ENCODE data around the gene TMEM91. TPM values are rescaled to one million over a fixed set of nuclear protein-coding genes. Genes with fewer than 3 reads are reported as not detected.

Gene TMEM91
- total and polyA plus RNA-seq, 2 of the 8 experiments (the other 6 are each of a cell fraction or from before 2014, with no cell fraction given), result 5.3 to 7.4 TPM

- Histone ChIP-seq H3K79me1 (ENCODE audit: low read depth, low read length) (no peaks in the 10 kb centered on the region), H3K56ac (replicated peaks; ENCODE audit: insufficient read length, low read depth, low read length) (no peak overlapping the region), H3K27me3 (replicated peaks in 1 of 4; ENCODE audit: control insufficient read depth in 3 of 4, extremely low read depth in 1 of 4, insufficient read depth in 3 of 4, low read length in 3 of 4) (no peaks in the 10 kb centered on the region; a peak in 1 of 7 replicates), H3K18ac (ENCODE audit: extremely low read depth, low read length) (no peak overlapping the region), H3K9me3 (ENCODE audit: insufficient read depth in 2 of 2, low read depth in 1 of 2, low read length in 1 of 2) (no peaks in the 10 kb centered on the region), H3K36me3 (ENCODE audit: control insufficient read depth in 2 of 4, insufficient read depth in 4 of 4, low read length in 3 of 4) (peaks cover 2 to 9% (median 4%) of the 10 kb centered on the region in 4 experiments; a peak in 4 of 8 replicates), H3K27ac (ENCODE audit: low read depth, low read length) (no peak overlapping the region), H3K4me1 (replicated peaks in 1 of 4; ENCODE audit: control insufficient read depth in 3 of 4, insufficient read depth in 4 of 4, low read length in 3 of 4) (peaks cover 0 to 5% (median 1%) of the 10 kb centered on the region in 4 experiments; a peak in 5 of 7 replicates), H3K79me2 (ENCODE audit: control insufficient read depth in 1 of 2, insufficient read depth in 2 of 2, low read length in 2 of 2) (no peaks in the 10 kb centered on the region), H2AFZ (ENCODE audit: low read length) (no peak overlapping the region), H3K9ac (replicated peaks in 1 of 4; ENCODE audit: extremely low read depth in 1 of 4, low read depth in 3 of 4, low read length in 3 of 4) (no peak overlapping the region), H3K23ac (ENCODE audit: insufficient read length) (no peak overlapping the region), H2BK15ac (ENCODE audit: low read length) (no peak overlapping the region), H2BK12ac (ENCODE audit: low read depth, low read length) (no peak overlapping the region), H4K5ac (ENCODE audit: insufficient read length, low read depth, low read length) (no peak overlapping the region), H4K8ac (ENCODE audit: extremely low read depth, insufficient read depth, low read length) (no peak overlapping the region), H3K14ac (ENCODE audit: insufficient read length) (no peak overlapping the region), H2AK5ac (ENCODE audit: low read depth, low read length) (no peak overlapping the region), H4K91ac (replicated peaks; ENCODE audit: insufficient read length, low read length) (no peak overlapping the region), H4K20me1 (replicated peaks in 1 of 2; ENCODE audit: control insufficient read depth in 1 of 2, insufficient read depth in 2 of 2, low read length in 2 of 2) (peaks cover 0 to 5% of the 10 kb centered on the region in 2 experiments), H3K4me2 (ENCODE audit: insufficient read depth in 1 of 2, low read depth in 2 of 2, low read length in 2 of 2) (no peak overlapping the region), H3K23me2 (ENCODE audit: low read depth, low read length) (no peaks in the 10 kb centered on the region), H2BK120ac (replicated peaks; ENCODE audit: low read depth, low read length) (no peak overlapping the region), H2BK5ac (ENCODE audit: low read depth, low read length) (no peak overlapping the region), H3K4ac (replicated peaks; ENCODE audit: insufficient read length, low read depth, low read length) (no peak overlapping the region), H2BK20ac (ENCODE audit: low read length) (no peak overlapping the region), H3K4me3 (ENCODE audit: extremely low read depth in 1 of 4, insufficient read depth in 2 of 4, low read depth in 3 of 4, low read length in 4 of 4) (no peak overlapping the region)
- POLR2A ChIA-PET (ENCODE audit: partially characterized antibody), result interaction anchor here (1.6 kb wide), 1 partner anchor 17 kb away, joined by 5 read pairs; no protein-coding TSS in a partner anchor
- FAIRE-seq (no peak), DNase-seq (ENCODE audit: low read depth in 1 of 2, low spot score in 2 of 2) (no peak)
- CTCF ChIA-PET (ENCODE audit: partially characterized antibody), result interaction anchor here (1.0 to 1.3 kb wide), 2 partner anchors 19 to 33 kb away, joined by 3 to 4 read pairs; no protein-coding TSS in a partner anchor
- WGBS, 2 experiments (ENCODE audit: extremely low coverage in 1 of 2, insufficient coverage in 1 of 2, insufficient read length in 1 of 2, insufficient replicate concordance in 2 of 2, low coverage in 1 of 2, low lambda C conversion rate in 2 of 2, missing lambda C conversion rate in 1 of 2), result 77% methylated on average over 11 of the region's 11 CpGs; no CpG with 5 or more reads in 1 of the 2 experiments
- TF ChIP-seq NANOG (IDR thresholded peaks at IDR 0.05; ENCODE audit: insufficient read depth, low read depth, low read length, poor library complexity, severe bottlenecking) (no peak), SP4 (IDR thresholded peaks at IDR 0.05; ENCODE audit: low read length) (no peak), NRF1 (IDR thresholded peaks at IDR 0.05; ENCODE audit: low read depth, low read length) (no peak), POLR2A (IDR thresholded peaks at IDR 0.05; ENCODE audit: control extremely low read depth in 1 of 2, low read depth in 2 of 2, low read length in 2 of 2) (no peak)
These were observed 35.6 kb downstream of the TMEM91 start for GRCh38 chr19:41411968-41412265.

All from H1 (cell line).